Measurements from ENCODE around the gene TRPM5.

The TRPM5 gene

DNA sequence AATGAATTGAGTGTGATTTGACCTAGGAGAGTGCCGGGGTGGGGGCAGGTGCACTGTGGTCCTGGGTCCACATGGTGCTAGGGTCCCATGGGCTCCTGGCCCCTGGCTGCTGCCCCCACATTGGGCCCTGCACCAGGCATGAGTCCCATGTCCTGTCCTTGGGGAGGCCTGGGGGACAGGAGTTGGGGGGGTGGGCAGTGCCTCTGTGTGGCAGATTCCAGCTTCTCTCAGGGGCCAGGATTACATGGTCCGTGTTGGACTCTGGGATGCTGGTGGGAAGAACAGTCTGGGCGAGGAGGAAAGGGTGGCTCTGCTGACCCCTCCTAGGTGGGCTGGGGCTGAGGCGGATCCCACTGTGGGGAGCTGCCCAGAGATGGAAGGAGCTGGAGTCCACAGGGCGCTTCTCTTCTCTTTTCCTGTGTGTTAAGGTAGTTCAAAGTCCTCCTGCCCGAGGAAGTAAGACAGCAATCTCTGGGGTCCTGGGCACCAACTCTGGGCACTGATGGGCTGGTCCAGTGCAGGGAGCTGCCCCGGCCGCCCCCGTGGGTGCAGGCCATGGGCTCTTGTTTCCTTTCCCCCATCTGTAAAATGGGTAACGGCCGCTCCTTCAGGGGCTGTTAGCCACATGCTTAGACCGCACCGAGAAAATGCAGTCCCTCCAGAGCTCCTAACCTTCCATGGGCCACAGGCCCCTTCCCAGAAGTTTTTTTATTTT lies 20.3 kb upstream of the TRPM5 start:
- TF ChIP-seq, protein P1, sequence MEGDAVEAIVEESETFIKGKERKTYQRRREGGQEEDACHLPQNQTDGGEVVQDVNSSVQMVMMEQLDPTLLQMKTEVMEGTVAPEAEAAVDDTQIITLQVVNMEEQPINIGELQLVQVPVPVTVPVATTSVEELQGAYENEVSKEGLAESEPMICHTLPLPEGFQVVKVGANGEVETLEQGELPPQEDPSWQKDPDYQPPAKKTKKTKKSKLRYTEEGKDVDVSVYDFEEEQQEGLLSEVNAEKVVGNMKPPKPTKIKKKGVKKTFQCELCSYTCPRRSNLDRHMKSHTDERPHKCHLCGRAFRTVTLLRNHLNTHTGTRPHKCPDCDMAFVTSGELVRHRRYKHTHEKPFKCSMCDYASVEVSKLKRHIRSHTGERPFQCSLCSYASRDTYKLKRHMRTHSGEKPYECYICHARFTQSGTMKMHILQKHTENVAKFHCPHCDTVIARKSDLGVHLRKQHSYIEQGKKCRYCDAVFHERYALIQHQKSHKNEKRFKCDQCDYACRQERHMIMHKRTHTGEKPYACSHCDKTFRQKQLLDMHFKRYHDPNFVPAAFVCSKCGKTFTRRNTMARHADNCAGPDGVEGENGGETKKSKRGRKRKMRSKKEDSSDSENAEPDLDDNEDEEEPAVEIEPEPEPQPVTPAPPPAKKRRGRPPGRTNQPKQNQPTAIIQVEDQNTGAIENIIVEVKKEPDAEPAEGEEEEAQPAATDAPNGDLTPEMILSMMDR (IDR thresholded peaks at IDR 0.05; ENCODE audit: insufficient read depth, low read depth, low read length, missing control alignments) = no peak
- H3K4me3 ChIP-seq (ENCODE audit: low read depth, low read length) = no peak overlapping the region
- DNase-seq (ENCODE audit: low read depth) = no peak

DNA sequence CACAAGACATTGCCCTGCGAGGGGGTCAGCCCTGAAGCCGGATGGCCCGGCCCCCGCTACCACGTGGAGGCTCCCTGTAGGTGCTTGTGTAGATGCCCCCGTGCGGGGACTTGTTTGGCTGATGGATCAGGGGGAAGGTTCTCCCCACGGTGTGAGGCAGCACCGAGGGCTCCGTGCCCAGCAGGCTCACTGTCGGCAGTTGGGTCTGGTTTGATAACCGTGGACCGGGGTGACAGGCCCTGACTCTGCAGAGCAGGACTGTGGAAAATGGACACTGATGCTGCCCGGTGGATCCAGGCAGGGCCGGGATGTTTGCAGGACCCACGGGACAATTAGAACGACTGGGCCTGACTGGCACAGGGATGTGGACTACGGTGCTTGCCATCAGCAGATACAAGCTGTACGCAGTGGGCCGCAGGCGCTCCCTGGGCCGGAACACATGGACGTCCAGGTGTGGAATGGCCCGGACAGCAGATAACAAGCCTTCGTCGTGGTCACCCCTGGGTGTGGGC lies 19.5 kb upstream of the TRPM5 start:
- no peak for DNase-seq (ENCODE audit: low read depth)

DNA sequence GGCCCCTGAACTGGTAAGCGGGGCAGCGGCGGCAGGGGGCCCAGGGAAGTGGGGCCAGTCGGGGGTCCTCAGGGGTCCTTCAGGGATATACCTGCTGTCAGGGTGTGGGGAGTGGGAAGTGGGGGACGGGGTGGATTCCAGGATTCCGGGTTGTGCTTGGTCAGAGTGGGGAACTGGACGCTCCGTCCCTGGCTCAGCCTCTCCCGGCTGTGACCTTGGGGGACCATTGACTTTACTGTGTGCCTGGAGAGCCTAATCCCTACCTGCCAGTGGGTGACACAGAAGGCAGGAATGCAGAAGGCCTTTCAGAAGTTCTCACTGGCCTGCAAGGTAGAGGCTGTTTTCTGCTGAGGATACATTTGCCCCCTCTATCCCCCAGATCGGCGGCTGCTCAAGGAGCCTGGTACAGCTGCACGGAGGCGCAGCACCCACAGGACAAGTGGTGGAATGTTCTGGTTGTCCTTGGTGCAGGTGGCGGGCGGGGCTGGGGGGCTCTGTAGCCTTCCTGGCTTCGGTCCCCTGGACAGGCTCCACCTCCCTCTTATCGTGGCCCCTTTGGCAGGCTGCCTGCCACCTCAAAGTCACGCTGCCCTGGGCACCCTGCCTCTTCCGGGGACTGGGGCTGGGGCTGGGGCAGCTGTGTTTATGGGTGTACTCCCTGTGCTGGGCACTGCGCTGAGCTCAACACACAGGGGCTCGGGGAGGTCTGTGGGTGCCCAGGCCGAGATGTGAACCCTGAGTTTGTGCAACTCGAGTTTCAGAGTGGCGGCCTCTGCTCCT lies 18.9 kb upstream of the TRPM5 start:
- TF ChIP-seq, protein P1 (IDR thresholded peaks at IDR 0.05; ENCODE audit: insufficient read depth, low read depth, low read length, missing control alignments) = no peak
- H3K4me3 ChIP-seq (ENCODE audit: low read depth, low read length) = no peak overlapping the region
- no peak for DNase-seq (ENCODE audit: low read depth)

More for the DNA sequence above, 19.5 kb upstream of the TRPM5 start:
- H3K4me3 ChIP-seq (ENCODE audit: low read depth, low read length) = no peak overlapping the region
- TF ChIP-seq, protein P1 (IDR thresholded peaks at IDR 0.05; ENCODE audit: insufficient read depth, low read depth, low read length, missing control alignments) = no peak

DNA sequence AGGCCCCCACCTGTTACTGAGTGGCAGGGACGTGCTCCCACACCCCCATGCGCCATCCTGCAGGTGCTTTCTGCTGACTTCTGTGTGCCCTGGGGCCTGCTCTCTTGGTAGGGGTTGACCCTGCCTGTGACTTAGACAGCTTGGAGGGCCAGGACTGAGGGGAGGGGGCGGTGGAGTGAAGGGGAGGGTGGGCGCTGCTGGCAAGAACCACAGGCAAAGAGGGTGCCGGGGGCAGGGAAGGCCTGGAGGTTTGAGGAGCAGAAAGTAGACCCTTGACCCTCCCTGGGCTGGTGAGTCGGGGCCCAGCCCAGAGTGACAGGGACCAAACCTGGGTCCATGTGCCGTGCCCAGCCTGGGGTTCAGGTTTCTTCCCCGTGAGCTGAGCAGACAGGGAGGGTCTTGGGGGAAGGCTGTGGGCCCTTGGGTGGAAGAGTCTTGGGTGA lies 18.2 kb upstream of the TRPM5 start:
- no peak for DNase-seq (ENCODE audit: low read depth)

DNA sequence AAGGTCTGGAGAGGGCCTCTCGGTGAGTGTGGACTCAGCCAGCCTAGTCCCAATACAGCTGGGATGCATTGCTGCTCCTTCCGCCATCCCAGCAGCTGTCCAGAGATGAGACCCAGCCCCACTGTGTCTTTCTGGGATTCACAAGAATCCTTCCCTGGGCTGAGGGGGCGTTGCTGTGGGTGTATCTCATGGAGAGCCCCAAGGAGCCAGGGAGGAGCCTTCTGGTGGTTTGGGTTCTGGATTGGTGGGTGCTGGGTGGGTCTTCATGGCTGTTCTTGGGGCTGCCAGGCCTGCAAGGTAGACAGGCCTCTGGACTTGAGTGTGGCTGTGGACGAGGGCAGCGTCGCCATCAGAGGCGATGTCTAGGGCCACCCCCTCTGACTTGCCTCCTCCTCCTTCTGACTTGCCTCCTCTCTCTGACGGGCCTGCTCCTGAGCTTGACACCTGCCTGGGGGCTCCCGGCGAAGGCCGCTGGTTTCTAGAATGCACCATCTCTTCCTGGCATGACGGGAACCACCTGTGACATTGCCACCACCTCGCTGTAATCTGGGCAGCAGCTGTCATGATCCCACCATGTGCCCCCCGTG lies 17.7 kb upstream of the TRPM5 start:
- TF ChIP-seq, protein P1 (IDR thresholded peaks at IDR 0.05; ENCODE audit: insufficient read depth, low read depth, low read length, missing control alignments) = no peak
- H3K4me3 ChIP-seq (ENCODE audit: low read depth, low read length) = no peak overlapping the region
- no peak for DNase-seq (ENCODE audit: low read depth)

More for the DNA sequence above, 18.2 kb upstream of the TRPM5 start:
- no peak overlapping the region for H3K4me3 ChIP-seq (ENCODE audit: low read depth, low read length)
- TF ChIP-seq, protein P1 (IDR thresholded peaks at IDR 0.05; ENCODE audit: insufficient read depth, low read depth, low read length, missing control alignments) = no peak

DNA sequence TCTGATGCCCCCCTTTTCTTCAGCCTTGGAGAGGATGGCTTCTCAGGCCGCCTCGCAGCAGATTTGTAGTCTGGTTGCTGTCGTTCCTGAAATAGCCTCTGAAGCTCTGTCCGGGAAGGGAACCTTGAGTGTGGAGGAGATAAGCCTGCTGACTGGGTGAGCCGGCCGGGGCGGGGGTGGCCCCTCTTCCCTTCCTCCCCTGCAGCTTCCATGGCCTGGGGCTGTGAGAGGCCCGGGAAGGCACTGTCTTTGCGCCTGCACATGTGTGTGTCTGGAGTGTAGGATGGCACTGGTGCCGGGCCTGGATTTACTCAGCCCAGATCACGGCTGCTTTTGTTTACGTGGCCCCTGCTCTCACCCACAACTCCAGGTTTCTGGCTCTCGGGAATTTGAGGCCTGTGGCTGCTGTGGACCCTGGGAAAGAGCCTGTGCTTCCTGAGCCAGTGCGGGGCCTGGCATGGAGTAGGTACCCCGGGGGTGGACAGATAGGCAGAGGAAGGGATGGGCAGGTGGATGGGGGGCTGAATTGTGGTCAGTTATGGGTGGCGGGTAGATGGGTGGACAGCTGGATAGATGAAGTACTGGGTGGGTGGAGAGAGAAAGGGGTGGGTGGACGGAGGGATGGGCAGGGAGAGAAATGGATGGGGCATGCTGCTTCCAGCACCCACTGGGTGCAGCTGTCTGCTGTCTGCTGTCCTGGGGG lies 17.1 kb upstream of the TRPM5 start:
- TF ChIP-seq, protein P1 (IDR thresholded peaks at IDR 0.05; ENCODE audit: insufficient read depth, low read depth, low read length, missing control alignments) = no peak
- no peak overlapping the region for H3K4me3 ChIP-seq (ENCODE audit: low read depth, low read length)
- no peak for DNase-seq (ENCODE audit: low read depth)
